K562 (cell line): Measurements from ENCODE around the gene FCGR2B.
"Not testable (repeated sequence)": the region's sequence is repeated elsewhere in the genome, so short reads cannot be mapped to it uniquely, and the experiment has no call there.

Source experiments
- CBX2 ChIP-seq: fragments of 200-600 bp; sonication (generic); IDR thresholded peaks from one replicate; pipeline ENCODE4 v1.6.1; 2012; ENCODE audit warnings: mild to moderate bottlenecking, low read length, inconsistent platforms; ENCODE audit not compliant: insufficient read depth, poor library complexity, severe bottlenecking
- RCOR1 ChIP-seq, 2 experiments: IDR thresholded peaks; 2 replicates each; pipeline ENCODE4 v1.6.1; 2012; ENCODE audit warnings: low read depth in 2 of 2, low read length in 2 of 2, borderline replicate concordance in 1 of 2, improper control_type of control experiment in 1 of 2
- SP2 ChIP-seq: IDR thresholded peaks from 2 replicates; pipeline ENCODE4 v1.6.1; 2011; ENCODE audit warnings: mild to moderate bottlenecking, low read depth, low read length, moderate library complexity; ENCODE audit not compliant: poor library complexity, severe bottlenecking; ENCODE audit errors: extremely low read depth
- TEAD4 ChIP-seq, 2 experiments: sonication (generic) in 1 of 2; formaldehyde crosslinking in 1 of 2; IDR thresholded peaks; 2 replicates each; pipeline versions ENCODE4 v1.6.1 to v1.8.0; 2012 to 2022; ENCODE audit warnings: borderline replicate concordance in 1 of 2, inconsistent platforms in 1 of 2, low read length in 1 of 2, mild to moderate bottlenecking in 1 of 2, missing genetic modification reagents in 1 of 2
- TF ChIP-seq, protein P1 (sequence below): sonication (generic); formaldehyde crosslinking; IDR thresholded peaks from 2 replicates; pipeline ENCODE4 v1.8.0; 2022; ENCODE audit warnings: missing genetic modification reagents, mild to moderate bottlenecking, moderate library complexity, borderline replicate concordance

DNA sequence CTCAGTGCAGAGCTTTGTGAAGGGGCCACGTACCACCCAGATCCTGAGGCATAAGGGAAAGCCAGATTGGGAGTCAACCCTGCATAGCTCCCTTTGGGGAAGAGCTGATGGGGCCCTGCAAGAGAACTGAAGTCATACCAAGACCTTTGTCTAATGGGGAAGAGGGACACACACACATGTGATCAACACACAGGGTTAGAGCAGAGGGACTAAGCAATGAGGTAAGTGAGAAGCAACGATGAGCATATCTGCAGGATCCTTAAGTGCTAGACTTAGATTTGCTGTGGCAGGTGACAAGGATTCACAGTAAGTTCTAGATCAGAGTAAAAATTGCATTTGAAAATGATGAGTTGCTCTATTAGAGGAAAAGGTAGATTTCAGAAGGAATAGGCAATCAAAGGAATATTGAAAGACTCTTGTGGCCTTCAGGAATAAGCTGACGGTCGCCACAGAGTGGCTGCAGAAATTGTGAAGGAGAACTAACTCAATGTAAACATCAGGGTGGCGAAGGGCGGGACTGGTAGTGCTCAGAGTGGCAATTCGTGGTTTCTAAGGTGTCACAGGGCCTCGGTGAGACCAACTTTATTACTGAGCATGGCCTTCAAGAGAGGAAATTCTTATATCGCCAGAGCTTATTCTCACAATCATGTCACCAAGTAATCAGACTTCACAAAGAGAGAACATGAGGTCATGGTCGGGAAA lies 36.3 kb upstream of the FCGR2B start:
- TF ChIP-seq, protein P1, sequence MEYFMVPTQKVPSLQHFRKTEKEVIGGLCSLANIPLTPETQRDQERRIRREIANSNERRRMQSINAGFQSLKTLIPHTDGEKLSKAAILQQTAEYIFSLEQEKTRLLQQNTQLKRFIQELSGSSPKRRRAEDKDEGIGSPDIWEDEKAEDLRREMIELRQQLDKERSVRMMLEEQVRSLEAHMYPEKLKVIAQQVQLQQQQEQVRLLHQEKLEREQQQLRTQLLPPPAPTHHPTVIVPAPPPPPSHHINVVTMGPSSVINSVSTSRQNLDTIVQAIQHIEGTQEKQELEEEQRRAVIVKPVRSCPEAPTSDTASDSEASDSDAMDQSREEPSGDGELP: not testable (repeated sequence)
- TF ChIP-seq TEAD4 (IDR thresholded peaks at IDR 0.05; ENCODE audit: low read length); TEAD4 (CRISPR knock-in tag; IDR thresholded peaks at IDR 0.05; ENCODE audit: borderline replicate concordance); RCOR1 (IDR thresholded peaks at IDR 0.05; ENCODE audit: borderline replicate concordance in 1 of 2, low read depth in 2 of 2, low read length in 2 of 2); SP2; CBX2: not testable (repeated sequence)
